ENCODE results near the gene AKIRIN1. TPM values are rescaled to one million over a fixed set of nuclear protein-coding genes. Genes with fewer than 3 reads are reported as not detected.
"Not testable (repeated sequence)": the region's sequence is repeated elsewhere in the genome, so short reads cannot be mapped to it uniquely, and the experiment has no call there.

Gene AKIRIN1
- total and polyA plus RNA-seq, 2 donors (not counting 1 experiment from before 2014, with no cell fraction given): 41.0 to 66.7 TPM

DNA sequence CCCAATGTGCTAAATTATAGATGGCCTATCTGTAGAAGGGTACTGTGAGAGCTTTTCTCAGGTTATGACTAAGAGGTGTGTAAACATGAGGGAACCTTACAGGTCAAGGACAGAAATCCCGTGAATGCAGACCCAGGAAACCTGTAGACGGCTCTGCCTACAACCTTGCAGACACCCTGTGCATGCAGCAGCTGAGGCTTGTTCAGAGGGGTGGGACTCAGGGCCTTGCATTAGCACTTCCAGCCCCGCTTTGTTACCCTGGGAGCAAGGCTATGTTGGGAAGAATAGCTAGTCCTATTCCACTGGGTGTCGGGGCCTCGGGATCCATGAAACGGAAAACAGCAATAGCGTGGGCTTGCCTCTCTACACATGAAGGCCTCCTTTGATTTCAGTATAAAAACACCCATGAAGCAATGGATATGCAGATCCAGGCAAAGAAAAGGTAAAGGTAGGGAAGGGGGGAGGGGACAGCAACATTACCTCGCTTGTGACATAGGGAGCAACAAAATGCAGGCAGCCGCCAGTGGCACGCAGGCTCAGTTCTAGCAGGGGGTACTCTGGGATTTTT is 25.6 kb downstream of the AKIRIN1 start:
- Histone ChIP-seq H2AFZ (ENCODE audit: low read length) (no peak overlapping the region), H3K36me3 (ENCODE audit: control insufficient read depth, insufficient read depth, low read length) (no peaks in the 10 kb centered on the region), H3K4me3 (replicated peaks in 1 of 4; ENCODE audit: control extremely low read depth in 1 of 4, insufficient read depth in 1 of 4, low read depth in 3 of 4, low read length in 4 of 4) (no peak overlapping the region), H3K9me3 (ENCODE audit: control insufficient read depth, insufficient read depth, low read depth, low read length) (no peaks in the 10 kb centered on the region), H3K27ac (ENCODE audit: insufficient read depth, low read length) (no peak overlapping the region), H3K9ac (ENCODE audit: insufficient read depth, low read length) (no peak overlapping the region), H4K20me1 (ENCODE audit: control insufficient read depth, extremely low read depth, insufficient read depth, low read length) (no peaks in the 10 kb centered on the region), H3K4me1 (ENCODE audit: control insufficient read depth, extremely low read depth, insufficient read depth, low read length) (no peaks in the 10 kb centered on the region), H3K79me2 (ENCODE audit: control insufficient read depth, insufficient read depth, low read length) (no peaks in the 10 kb centered on the region), H3K4me2 (ENCODE audit: extremely low read depth, insufficient read depth, low read length) (no peak overlapping the region), H3K27me3 (ENCODE audit: control insufficient read depth, insufficient read depth, low read length) (no peaks in the 10 kb centered on the region)
- TF ChIP-seq EZH2 (IDR thresholded peaks at IDR 0.05; ENCODE audit: low read length, missing control alignments): no peak
- TF ChIP-seq, protein P1, sequence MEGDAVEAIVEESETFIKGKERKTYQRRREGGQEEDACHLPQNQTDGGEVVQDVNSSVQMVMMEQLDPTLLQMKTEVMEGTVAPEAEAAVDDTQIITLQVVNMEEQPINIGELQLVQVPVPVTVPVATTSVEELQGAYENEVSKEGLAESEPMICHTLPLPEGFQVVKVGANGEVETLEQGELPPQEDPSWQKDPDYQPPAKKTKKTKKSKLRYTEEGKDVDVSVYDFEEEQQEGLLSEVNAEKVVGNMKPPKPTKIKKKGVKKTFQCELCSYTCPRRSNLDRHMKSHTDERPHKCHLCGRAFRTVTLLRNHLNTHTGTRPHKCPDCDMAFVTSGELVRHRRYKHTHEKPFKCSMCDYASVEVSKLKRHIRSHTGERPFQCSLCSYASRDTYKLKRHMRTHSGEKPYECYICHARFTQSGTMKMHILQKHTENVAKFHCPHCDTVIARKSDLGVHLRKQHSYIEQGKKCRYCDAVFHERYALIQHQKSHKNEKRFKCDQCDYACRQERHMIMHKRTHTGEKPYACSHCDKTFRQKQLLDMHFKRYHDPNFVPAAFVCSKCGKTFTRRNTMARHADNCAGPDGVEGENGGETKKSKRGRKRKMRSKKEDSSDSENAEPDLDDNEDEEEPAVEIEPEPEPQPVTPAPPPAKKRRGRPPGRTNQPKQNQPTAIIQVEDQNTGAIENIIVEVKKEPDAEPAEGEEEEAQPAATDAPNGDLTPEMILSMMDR (conservative IDR thresholded peaks at IDR 0.05 in 1 of 2, IDR thresholded peaks at IDR 0.05 in 1 of 2; ENCODE audit: low read depth in 1 of 2, low read length in 2 of 2): no peak
- no peak for DNase-seq (ENCODE audit: low read depth in 2 of 2)

DNA sequence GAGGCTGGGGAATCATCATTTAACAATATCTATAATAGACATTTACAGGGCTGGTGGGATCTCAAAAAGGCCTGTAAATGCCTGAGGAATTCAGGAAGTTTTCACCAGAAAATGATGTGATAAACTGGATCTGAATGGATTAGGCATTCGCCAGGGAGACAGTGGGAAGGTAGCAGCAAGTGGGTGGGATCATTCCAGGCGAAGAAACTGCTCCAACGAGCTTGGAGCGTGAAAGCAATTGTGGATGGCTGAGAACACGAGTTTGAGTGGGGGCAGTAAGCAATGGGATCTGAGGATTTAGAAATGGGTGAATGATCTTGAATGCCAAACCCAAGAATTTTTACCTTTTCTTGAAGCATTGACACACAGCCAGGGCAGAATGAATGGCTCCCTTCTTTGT is 26.2 kb downstream of the AKIRIN1 start:
- Histone ChIP-seq H3K79me2 (ENCODE audit: control insufficient read depth, insufficient read depth, low read length) (no peaks in the 10 kb centered on the region), H4K20me1 (ENCODE audit: control insufficient read depth, extremely low read depth, insufficient read depth, low read length) (no peaks in the 10 kb centered on the region), H3K36me3 (ENCODE audit: control insufficient read depth, insufficient read depth, low read length) (no peaks in the 10 kb centered on the region), H3K4me3 (replicated peaks in 1 of 4; ENCODE audit: control extremely low read depth in 1 of 4, insufficient read depth in 1 of 4, low read depth in 3 of 4, low read length in 4 of 4) (no peak overlapping the region), H3K27me3 (ENCODE audit: control insufficient read depth, insufficient read depth, low read length) (no peaks in the 10 kb centered on the region), H3K9me3 (ENCODE audit: control insufficient read depth, insufficient read depth, low read depth, low read length) (no peaks in the 10 kb centered on the region), H3K4me1 (ENCODE audit: control insufficient read depth, extremely low read depth, insufficient read depth, low read length) (no peaks in the 10 kb centered on the region), H3K9ac (ENCODE audit: insufficient read depth, low read length) (no peak overlapping the region), H2AFZ (ENCODE audit: low read length) (no peak overlapping the region), H3K27ac (ENCODE audit: insufficient read depth, low read length) (no peak overlapping the region), H3K4me2 (ENCODE audit: extremely low read depth, insufficient read depth, low read length) (no peak overlapping the region)
- TF ChIP-seq EZH2 (IDR thresholded peaks at IDR 0.05; ENCODE audit: low read length, missing control alignments): no peak
- TF ChIP-seq, protein P1 (conservative IDR thresholded peaks at IDR 0.05 in 1 of 2, IDR thresholded peaks at IDR 0.05 in 1 of 2; ENCODE audit: low read depth in 1 of 2, low read length in 2 of 2): no peak
- DNase-seq (ENCODE audit: low read depth in 2 of 2): no peak

DNA sequence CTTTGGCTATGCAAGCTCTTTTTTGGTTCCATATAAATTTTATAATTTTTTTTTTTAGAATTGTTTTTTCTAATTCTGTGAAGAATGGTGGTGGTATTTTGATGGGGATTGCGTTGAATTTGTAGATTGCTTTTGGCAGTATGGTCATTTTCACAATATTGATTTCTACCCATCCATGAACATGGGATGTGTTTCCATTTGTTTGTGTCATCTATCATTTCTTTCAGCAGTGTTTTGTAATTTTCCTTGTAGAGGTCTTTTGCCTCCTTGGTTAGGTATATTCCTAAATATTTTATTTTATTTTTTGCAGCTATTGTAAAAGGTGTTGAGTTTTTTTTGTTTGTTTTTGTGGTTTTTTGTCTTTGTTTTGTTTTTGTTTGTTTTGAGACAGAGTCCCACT is 29.4 kb downstream of the AKIRIN1 start:
- H3K4me3 ChIP-seq (replicated peaks in 1 of 4; ENCODE audit: control extremely low read depth in 1 of 4, insufficient read depth in 1 of 4, low read depth in 3 of 4, low read length in 4 of 4); DNase-seq (ENCODE audit: low read depth in 2 of 2); H4K20me1 ChIP-seq (ENCODE audit: control insufficient read depth, extremely low read depth, insufficient read depth, low read length); H3K27me3 ChIP-seq (ENCODE audit: control insufficient read depth, insufficient read depth, low read length); H3K9ac ChIP-seq (ENCODE audit: insufficient read depth, low read length); H3K79me2 ChIP-seq (ENCODE audit: control insufficient read depth, insufficient read depth, low read length); H3K9me3 ChIP-seq (ENCODE audit: control insufficient read depth, insufficient read depth, low read depth, low read length); H3K4me2 ChIP-seq (ENCODE audit: extremely low read depth, insufficient read depth, low read length); H2AFZ ChIP-seq (ENCODE audit: low read length); H3K36me3 ChIP-seq (ENCODE audit: control insufficient read depth, insufficient read depth, low read length); H3K27ac ChIP-seq (ENCODE audit: insufficient read depth, low read length); H3K4me1 ChIP-seq (ENCODE audit: control insufficient read depth, extremely low read depth, insufficient read depth, low read length): not testable (repeated sequence)

Data from fibroblast of lung (primary cell).